Neural cell (in vitro differentiated cells): ENCODE results near the gene CLDN6. TPM values are rescaled to one million over a fixed set of nuclear protein-coding genes. Genes with fewer than 3 reads are reported as not detected.

Experiments used
- H2AFZ ChIP-seq: fragments of 200-600, 300-800 bp; sonication (generic), shearing (Covaris generic); 2 replicates; pipeline ENCODE4 v1.6.0; 2014; ENCODE audit warnings: low read depth, mild to moderate bottlenecking, antibody characterized with exemption, low read length, moderate library complexity
- H3F3A ChIP-seq: fragments of 200-600 bp; shearing (Covaris generic); 2 replicates; pipeline ENCODE4 v1.6.1; 2016; ENCODE audit warnings: mild to moderate bottlenecking, moderate library complexity, mixed read lengths, antibody characterized with exemption, low read length; ENCODE audit not compliant: insufficient read depth, poor library complexity, severe bottlenecking
- H3K27ac ChIP-seq: fragments of 200-600, 300-800 bp; sonication (generic), shearing (Covaris generic); 2 replicates; pipeline ENCODE4 v1.5.1; 2014; ENCODE audit warnings: mild to moderate bottlenecking, low read length, moderate library complexity
- H3K27me3 ChIP-seq: fragments of 300-800, 200-600 bp; sonication (generic), shearing (Covaris generic); 2 replicates; pipeline ENCODE4 v1.6.0; 2014; ENCODE audit warnings: mild to moderate bottlenecking, low read depth, low read length, moderate library complexity; ENCODE audit not compliant: insufficient read depth
- H3K36me3 ChIP-seq: fragments of 300-800, 200-600 bp; sonication (generic), shearing (Covaris generic); 2 replicates; pipeline ENCODE4 v1.5.1; 2014; ENCODE audit warnings: mild to moderate bottlenecking, antibody characterized with exemption, low read length, moderate library complexity; ENCODE audit not compliant: insufficient read depth
- H3K4me2 ChIP-seq: fragments of 300-800, 200-600 bp; sonication (generic), shearing (Covaris generic); 2 replicates; pipeline ENCODE4 v1.6.0; 2014; ENCODE audit warnings: mild to moderate bottlenecking, low read length
- H3K4me3 ChIP-seq: fragments of 300-800, 200-600 bp; sonication (generic), shearing (Covaris generic); 2 replicates; pipeline ENCODE4 v1.5.1; 2014; ENCODE audit warnings: mild to moderate bottlenecking, low read length, moderate library complexity
- H3K79me2 ChIP-seq: fragments of 200-600 bp; shearing (Covaris generic); replicated peaks from 2 replicates; pipeline ENCODE4 v1.6.0; 2014; ENCODE audit warnings: mild to moderate bottlenecking, low read length, moderate library complexity; ENCODE audit not compliant: insufficient read depth
- H3K9ac ChIP-seq: fragments of 300-800, 200-600 bp; sonication (generic), shearing (Covaris generic); 2 replicates; pipeline ENCODE4 v1.6.1; 2016; ENCODE audit warnings: mild to moderate bottlenecking, low read length, mixed read lengths
- H3K9me2 ChIP-seq: fragments of 200-600 bp; shearing (Covaris generic); 2 replicates; pipeline ENCODE4 v1.6.1; 2016; ENCODE audit warnings: mild to moderate bottlenecking, low read length, mixed read lengths; ENCODE audit not compliant: insufficient read depth
- H3K9me3 ChIP-seq: fragments of 200-600, 300-800 bp; sonication (generic), shearing (Covaris generic); 2 replicates; pipeline ENCODE4 v1.6.1; 2016; ENCODE audit warnings: mild to moderate bottlenecking, mixed run types, low read length, moderate library complexity, mixed read lengths
- H4K20me1 ChIP-seq: fragments of 200-600 bp; shearing (Covaris generic); 2 replicates; pipeline ENCODE4 v1.6.1; 2016; ENCODE audit warnings: mild to moderate bottlenecking, mixed run types; ENCODE audit not compliant: insufficient read depth
- CTCF ChIP-seq: fragments of 450-650 bp; IDR thresholded peaks from 2 replicates; pipeline ENCODE4 v1.5.1; 2014; ENCODE audit warnings: antibody characterized with exemption, mild to moderate bottlenecking, moderate library complexity; ENCODE audit not compliant: poor library complexity, severe bottlenecking
- EP300 ChIP-seq: fragments of 450-650 bp; conservative IDR thresholded peaks from 2 replicates; pipeline ENCODE4 v1.6.1; 2014; ENCODE audit warnings: antibody characterized with exemption, mild to moderate bottlenecking, moderate library complexity; ENCODE audit not compliant: poor library complexity, severe bottlenecking
- EZH2 ChIP-seq: fragments of 200-600, 300-800 bp; shearing (Covaris generic), sonication (generic); IDR thresholded peaks from 2 replicates; pipeline ENCODE4 v1.6.1; 2014; ENCODE audit warnings: antibody characterized with exemption, low read length, borderline replicate concordance, mild to moderate bottlenecking; ENCODE audit not compliant: insufficient read depth, poor library complexity, severe bottlenecking
- MXI1 ChIP-seq: fragments of 450-650 bp; conservative IDR thresholded peaks from 2 replicates; pipeline ENCODE4 v1.6.1; 2014; ENCODE audit warnings: antibody characterized with exemption, mild to moderate bottlenecking; ENCODE audit not compliant: poor library complexity, severe bottlenecking
- POLR2AphosphoS5 ChIP-seq: IDR thresholded peaks from 2 replicates; pipeline ENCODE4 v1.6.1; 2012
- RAD21 ChIP-seq: fragments of 450-650 bp; conservative IDR thresholded peaks from 2 replicates; pipeline ENCODE4 v1.6.1; 2014; ENCODE audit warnings: antibody characterized with exemption, mild to moderate bottlenecking, moderate library complexity
- REST ChIP-seq: IDR thresholded peaks from 2 replicates; pipeline ENCODE4 v1.6.1; 2012; ENCODE audit warnings: borderline replicate concordance
- SMC3 ChIP-seq: fragments of 450-650 bp; conservative IDR thresholded peaks from 2 replicates; pipeline ENCODE4 v1.6.1; 2014; ENCODE audit warnings: antibody characterized with exemption, mild to moderate bottlenecking, moderate library complexity; ENCODE audit not compliant: poor library complexity
- TAF1 ChIP-seq: IDR thresholded peaks from 2 replicates; pipeline ENCODE4 v1.6.1; 2012; ENCODE audit warnings: low read depth
- polyA plus RNA-seq: library from polyadenylated mRNA; depleted of rRNA; stranded (reverse); fragments of >200 nt; gene quantifications from 2 replicates; pipeline ENCODE4 v1.2.3, GENCODE V29; 2014

Gene CLDN6
- polyA plus RNA-seq, 1 donor from 2014 or later = not detected

- Histone ChIP-seq H3F3A (no peaks in the 10 kb centered on the region), H2AFZ (no peak overlapping the region), H3K79me2 (no peaks in the 10 kb centered on the region), H3K9me2 (no peaks in the 10 kb centered on the region), H3K27ac (no peak overlapping the region), H3K4me2 (no peak overlapping the region), H3K4me3 (peak overlapping the region; percentile 97), H3K36me3 (no peaks in the 10 kb centered on the region), H3K9me3 (no peaks in the 10 kb centered on the region), H3K27me3 (no peaks in the 10 kb centered on the region), H3K9ac (peak overlapping the region; percentile 88), H4K20me1 (no peaks in the 10 kb centered on the region)
- no peak for TF ChIP-seq REST
- no peak for TF ChIP-seq CTCF
- no peak for TF ChIP-seq POLR2AphosphoS5
- TF ChIP-seq RAD21 = no peak
- TF ChIP-seq SMC3 = no peak
- no peak for TF ChIP-seq EZH2
- TF ChIP-seq TAF1 = no peak
- no peak for TF ChIP-seq MXI1
- TF ChIP-seq EP300 = no peak
These were observed 39.5 kb upstream of the CLDN6 start for GRCh38 chr16:3057181-3058138.

GRCh38 chr16:3056336-3057180 is 38.6 kb upstream of the CLDN6 start:
- Histone ChIP-seq H2AFZ (no peak overlapping the region), H3K9me3 (no peaks in the 10 kb centered on the region), H3K4me3 (no peak overlapping the region), H3K27ac (no peak overlapping the region), H3K36me3 (no peaks in the 10 kb centered on the region), H3K27me3 (no peaks in the 10 kb centered on the region), H3K9me2 (no peaks in the 10 kb centered on the region), H3K4me2 (no peak overlapping the region), H4K20me1 (no peaks in the 10 kb centered on the region), H3F3A (no peaks in the 10 kb centered on the region), H3K9ac (no peak overlapping the region), H3K79me2 (no peaks in the 10 kb centered on the region)
- no peak for TF ChIP-seq MXI1
- TF ChIP-seq RAD21 = no peak
- no peak for TF ChIP-seq EZH2
- TF ChIP-seq CTCF = no peak
- no peak for TF ChIP-seq SMC3
- TF ChIP-seq TAF1 = no peak
- no peak for TF ChIP-seq EP300
- no peak for TF ChIP-seq REST
- no peak for TF ChIP-seq POLR2AphosphoS5
